Stomach (tissue), 4 donors: ENCODE results near the gene ANKS1A.

Experiments used
- EP300 ChIP-seq: sonication (generic); formaldehyde crosslinking; IDR thresholded peaks from one replicate; pipeline ENCODE4 v1.6.1; 2017; ENCODE audit warnings: antibody characterized with exemption
- POLR2A ChIP-seq, 4 donors: fragments of 450-650 bp; IDR thresholded peaks; one replicate each; pipeline ENCODE4 v1.6.1; 2016; ENCODE audit warnings: antibody characterized with exemption in 4 of 4, control low read depth in 2 of 4, mild to moderate bottlenecking in 1 of 4, moderate library complexity in 1 of 4
- POLR2AphosphoS5 ChIP-seq, 3 donors: sonication (generic); formaldehyde crosslinking; IDR thresholded peaks; one replicate each; pipeline ENCODE4 v1.6.1; 2016; ENCODE audit warnings: antibody characterized with exemption in 3 of 3
- TF ChIP-seq, protein P1 (sequence below), 7 experiments: fragments of 450-650 bp in 4 of 7; fragments of 200-600 bp in 3 of 7; sonication (generic) in 3 of 7; IDR thresholded peaks; one replicate each; pipeline ENCODE4 v1.5.1; 2016 to 2019; ENCODE audit warnings: antibody characterized with exemption in 7 of 7, control low read depth in 2 of 7, mild to moderate bottlenecking in 1 of 7

- no peak for TF ChIP-seq POLR2AphosphoS5 (IDR thresholded peaks at IDR 0.05)
- TF ChIP-seq, protein P1, sequence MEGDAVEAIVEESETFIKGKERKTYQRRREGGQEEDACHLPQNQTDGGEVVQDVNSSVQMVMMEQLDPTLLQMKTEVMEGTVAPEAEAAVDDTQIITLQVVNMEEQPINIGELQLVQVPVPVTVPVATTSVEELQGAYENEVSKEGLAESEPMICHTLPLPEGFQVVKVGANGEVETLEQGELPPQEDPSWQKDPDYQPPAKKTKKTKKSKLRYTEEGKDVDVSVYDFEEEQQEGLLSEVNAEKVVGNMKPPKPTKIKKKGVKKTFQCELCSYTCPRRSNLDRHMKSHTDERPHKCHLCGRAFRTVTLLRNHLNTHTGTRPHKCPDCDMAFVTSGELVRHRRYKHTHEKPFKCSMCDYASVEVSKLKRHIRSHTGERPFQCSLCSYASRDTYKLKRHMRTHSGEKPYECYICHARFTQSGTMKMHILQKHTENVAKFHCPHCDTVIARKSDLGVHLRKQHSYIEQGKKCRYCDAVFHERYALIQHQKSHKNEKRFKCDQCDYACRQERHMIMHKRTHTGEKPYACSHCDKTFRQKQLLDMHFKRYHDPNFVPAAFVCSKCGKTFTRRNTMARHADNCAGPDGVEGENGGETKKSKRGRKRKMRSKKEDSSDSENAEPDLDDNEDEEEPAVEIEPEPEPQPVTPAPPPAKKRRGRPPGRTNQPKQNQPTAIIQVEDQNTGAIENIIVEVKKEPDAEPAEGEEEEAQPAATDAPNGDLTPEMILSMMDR (IDR thresholded peaks at IDR 0.05) = no peak
- TF ChIP-seq EP300 = no peak
- no peak for TF ChIP-seq POLR2A (IDR thresholded peaks at IDR 0.05)
Observed at GRCh38 chr6:34928220-34928619, 39.2 kb downstream of the ANKS1A start.
